ENCODE results near the gene GPR37L1. TPM values are rescaled to one million over a fixed set of nuclear protein-coding genes. Genes with fewer than 3 reads are reported as not detected.

Gene GPR37L1
- total and polyA plus RNA-seq, 10 of the 15 experiments (the other 5 are each of a cell fraction or from before 2014, with no cell fraction given): under 0.01 to 0.08 (median 0.02) TPM; not detected in 5

- POLR2A ChIA-PET: interaction anchor here (0.6 kb wide), 1 partner anchor 20 kb away, joined by 4 read pairs; no protein-coding TSS in a partner anchor
- Histone ChIP-seq H3K27me3 (replicated peaks in 1 of 2; ENCODE audit: control insufficient read depth in 2 of 2, insufficient read depth in 2 of 2, low read length in 1 of 2) (no peaks in the 10 kb centered on the region), H3K9me3 (replicated peaks; ENCODE audit: control insufficient read depth, insufficient read depth, low read length) (no peaks in the 10 kb centered on the region), H4K20me1 (ENCODE audit: control insufficient read depth, insufficient read depth) (no peaks in the 10 kb centered on the region), H3K36me3 (ENCODE audit: control insufficient read depth in 2 of 2, insufficient read depth in 2 of 2, low read length in 1 of 2) (no peaks in the 10 kb centered on the region), H3K4me2 (ENCODE audit: control insufficient read depth, insufficient read depth) (no peak overlapping the region), H3K27ac (ENCODE audit: control insufficient read depth, insufficient read depth) (no peak overlapping the region), H2AFZ (ENCODE audit: control insufficient read depth, low read depth, low read length) (no peak overlapping the region), H3K9ac (ENCODE audit: control insufficient read depth, insufficient read depth, low read length) (no peak overlapping the region), H3K79me2 (ENCODE audit: control insufficient read depth, insufficient read depth, low read length) (no peaks in the 10 kb centered on the region), H3K4me3 (no peak overlapping the region), H3K4me1 (ENCODE audit: control insufficient read depth, insufficient read depth, low read length) (no peaks in the 10 kb centered on the region)
- SMC1A ChIA-PET (ENCODE audit: uncharacterized antibody, unreplicated experiment): interaction anchor here (0.5 kb wide), 1 partner anchor 9 kb away, joined by 3 read pairs; no protein-coding TSS in a partner anchor
- BruUV-seq (replicated peaks): no TSS peak
- DNase-seq (ENCODE audit: low read depth, low spot score): no peak
- intact Hi-C loops (cut with micrococcal nuclease; ENCODE audit: unreplicated experiment): no loop called here
- CTCF ChIA-PET: interaction anchor here (1.1 kb wide), 1 partner anchor 15 kb away, joined by 3 read pairs; no protein-coding TSS in a partner anchor
- FAIRE-seq: no peak
- in situ Hi-C loops (cut with MboI): no loop called here
- WGBS (ENCODE audit: insufficient coverage, insufficient replicate concordance, low lambda C conversion rate, missing lambda C conversion rate): 100% methylated on average over 1 of the region's 1 CpG
- TF ChIP-seq CREB1 (IDR thresholded peaks at IDR 0.05; ENCODE audit: low read depth): no peak
- no peak for TF ChIP-seq BCL3 (IDR thresholded peaks at IDR 0.05; ENCODE audit: borderline replicate concordance, insufficient read depth, low read depth, low read length, poor library complexity, severe bottlenecking)
- no peak for TF ChIP-seq RAD51 (IDR thresholded peaks at IDR 0.05)
- TF ChIP-seq PKNOX1 (IDR thresholded peaks at IDR 0.05): no peak
- no peak for TF ChIP-seq LARP7 (IDR thresholded peaks at IDR 0.05)
- no peak for ATAC-seq
- RAD21 ChIA-PET (ENCODE audit: unreplicated experiment): no interaction called here
Measured at GRCh38 chr1:202074985-202075384, 47.7 kb upstream of the GPR37L1 start.
